Nucleus accumbens (tissue), 56 donors: ENCODE measurements around the gene OSBPL5.
"Not testable (repeated sequence)": the region's sequence is repeated elsewhere in the genome, so short reads cannot be mapped to it uniquely, and the experiment has no call there.

ENCODE experiments used
- DNase-seq, 56 donors: peaks; one replicate each; lab custom pipeline; 2025; lab: John Stamatoyannopoulos, UW

The OSBPL5 gene

GRCh38 chr11:3063876-3064275 lies 101.2 kb downstream of the OSBPL5 start:
- not testable (repeated sequence) for DNase-seq

- not testable (repeated sequence) for DNase-seq
These were observed 101.7 kb downstream of the OSBPL5 start for GRCh38 chr11:3063432-3063831.

GRCh38 chr11:3060436-3061025 lies 104.6 kb downstream of the OSBPL5 start:
- DNase-seq: no peak

- no peak for DNase-seq
These were observed 106.1 kb downstream of the OSBPL5 start for GRCh38 chr11:3058753-3059664.

- DNase-seq: peak; percentile 70 to 98 (median 91)
These were observed 107.8 kb downstream of the OSBPL5 start, which contains the start of gene CARS1 for GRCh38 chr11:3057069-3057963. TSS of gene CARS1 (minus strand) at chr11:3057423. CDS start at chr11:3057367, 56 bp downstream.

- no peak for DNase-seq
These were observed 108.6 kb downstream of the OSBPL5 start for GRCh38 chr11:3056296-3057068.

GRCh38 chr11:3055891-3056290 lies 109.2 kb downstream of the OSBPL5 start:
- no peak for DNase-seq

GRCh38 chr11:3052567-3052966 lies 112.5 kb downstream of the OSBPL5 start:
- DNase-seq: no peak

- DNase-seq: no peak
These were observed 113.0 kb downstream of the OSBPL5 start for GRCh38 chr11:3052109-3052479.

GRCh38 chr11:3051196-3052108 lies 113.7 kb downstream of the OSBPL5 start:
- DNase-seq: peak in 14 of 56 donors; percentile 7 to 49 (median 20)

GRCh38 chr11:3050386-3051195 lies 114.5 kb downstream of the OSBPL5 start:
- no peak for DNase-seq

GRCh38 chr11:3049430-3050243 lies 115.5 kb downstream of the OSBPL5 start:
- DNase-seq: peak in 55 of 56 donors; percentile 25 to 94 (median 82)

- no peak for DNase-seq
These were observed 117.5 kb downstream of the OSBPL5 start for GRCh38 chr11:3047637-3048036.

- DNase-seq: no peak
These were observed 118.5 kb downstream of the OSBPL5 start for GRCh38 chr11:3046641-3047040.

GRCh38 chr11:3046190-3046589 lies 118.9 kb downstream of the OSBPL5 start:
- DNase-seq: peak in 1 of 56 donors; percentile 10

- DNase-seq: no peak
These were observed 120.2 kb downstream of the OSBPL5 start for GRCh38 chr11:3044915-3045314.

GRCh38 chr11:3044004-3044403 lies 121.1 kb downstream of the OSBPL5 start:
- DNase-seq: no peak
